ENCODE results near the gene FGF14. TPM values are rescaled to one million over a fixed set of nuclear protein-coding genes. Genes with fewer than 3 reads are reported as not detected.

FGF14 gene
- total RNA-seq, 1 donor from 2014 or later, result 0.06 TPM

DNA sequence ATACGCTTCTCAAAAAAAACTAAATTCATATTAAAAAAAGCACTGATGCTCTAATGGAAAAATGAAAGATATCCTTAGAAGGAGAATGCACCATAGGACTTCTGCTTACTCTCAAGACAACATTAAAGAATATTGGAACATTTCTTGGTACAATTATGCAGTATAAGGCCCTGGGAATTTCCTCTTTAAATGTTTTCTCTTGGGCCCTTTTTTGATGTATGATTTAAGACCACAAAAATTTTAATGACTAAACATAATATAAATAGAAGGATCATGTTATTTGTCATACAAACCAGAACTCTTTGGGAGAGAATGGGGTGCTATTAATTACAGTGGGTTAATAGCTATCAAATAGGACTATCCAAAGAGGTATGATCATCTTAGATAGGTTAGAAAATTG, 403.7 kb downstream of the FGF14 start:
- H3K4me3 ChIP-seq (ENCODE audit: low read depth, low read length), result no peak overlapping the region
- TF ChIP-seq, protein P1, sequence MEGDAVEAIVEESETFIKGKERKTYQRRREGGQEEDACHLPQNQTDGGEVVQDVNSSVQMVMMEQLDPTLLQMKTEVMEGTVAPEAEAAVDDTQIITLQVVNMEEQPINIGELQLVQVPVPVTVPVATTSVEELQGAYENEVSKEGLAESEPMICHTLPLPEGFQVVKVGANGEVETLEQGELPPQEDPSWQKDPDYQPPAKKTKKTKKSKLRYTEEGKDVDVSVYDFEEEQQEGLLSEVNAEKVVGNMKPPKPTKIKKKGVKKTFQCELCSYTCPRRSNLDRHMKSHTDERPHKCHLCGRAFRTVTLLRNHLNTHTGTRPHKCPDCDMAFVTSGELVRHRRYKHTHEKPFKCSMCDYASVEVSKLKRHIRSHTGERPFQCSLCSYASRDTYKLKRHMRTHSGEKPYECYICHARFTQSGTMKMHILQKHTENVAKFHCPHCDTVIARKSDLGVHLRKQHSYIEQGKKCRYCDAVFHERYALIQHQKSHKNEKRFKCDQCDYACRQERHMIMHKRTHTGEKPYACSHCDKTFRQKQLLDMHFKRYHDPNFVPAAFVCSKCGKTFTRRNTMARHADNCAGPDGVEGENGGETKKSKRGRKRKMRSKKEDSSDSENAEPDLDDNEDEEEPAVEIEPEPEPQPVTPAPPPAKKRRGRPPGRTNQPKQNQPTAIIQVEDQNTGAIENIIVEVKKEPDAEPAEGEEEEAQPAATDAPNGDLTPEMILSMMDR (conservative IDR thresholded peaks at IDR 0.05; ENCODE audit: low read depth, low read length), result no peak
- DNase-seq (ENCODE audit: low read depth), result no peak

DNA sequence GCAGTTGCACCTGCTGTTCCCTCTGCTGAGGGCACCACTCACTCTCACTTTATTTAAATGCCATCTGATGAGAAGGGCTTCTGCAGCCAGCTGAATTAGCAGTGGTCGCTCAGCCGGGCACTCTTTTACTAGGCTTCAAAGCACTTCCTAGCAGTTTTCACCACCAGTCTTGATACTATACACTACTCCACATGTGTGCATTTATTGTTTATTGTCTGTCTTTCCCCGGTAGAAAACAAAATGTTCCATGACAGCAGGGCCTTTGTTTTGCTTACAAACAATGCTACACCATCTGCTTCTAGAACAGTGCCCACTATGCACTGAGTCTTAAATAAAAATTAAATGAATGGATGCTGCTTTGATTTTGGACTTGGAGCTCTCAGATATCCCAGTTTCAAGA, 404.9 kb downstream of the FGF14 start:
- DNase-seq (ENCODE audit: low read depth), result no peak
- TF ChIP-seq, protein P1 (conservative IDR thresholded peaks at IDR 0.05; ENCODE audit: low read depth, low read length), result no peak
- H3K4me3 ChIP-seq (ENCODE audit: low read depth, low read length), result no peak overlapping the region

DNA sequence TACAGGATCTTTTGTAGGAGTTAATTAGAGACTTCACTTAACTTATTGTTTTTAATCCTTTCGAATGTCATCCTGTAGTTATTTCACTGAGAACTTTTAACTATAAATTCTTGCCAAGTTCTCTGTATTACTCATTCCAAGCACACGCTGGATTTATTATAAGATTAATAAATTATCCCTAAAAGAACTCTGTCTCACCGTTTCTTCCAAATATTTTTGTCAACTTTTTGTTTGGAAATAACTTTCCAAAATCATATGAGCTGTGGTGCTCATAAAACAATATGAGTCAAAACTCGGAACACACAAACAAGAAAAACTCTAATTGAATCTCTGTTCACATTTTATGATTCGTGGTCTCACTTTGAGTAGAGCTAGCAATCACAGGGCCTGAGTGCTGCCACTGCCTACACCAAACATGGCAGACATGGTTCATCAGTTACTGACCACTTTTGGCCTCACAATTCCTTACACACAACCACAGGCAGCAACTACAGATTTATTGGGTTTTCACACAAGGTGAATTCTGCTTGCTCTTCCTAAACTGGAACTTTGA, 412.0 kb downstream of the FGF14 start:
- DNase-seq (ENCODE audit: low read depth), result peak; percentile 12
- TF ChIP-seq, protein P1 (conservative IDR thresholded peaks at IDR 0.05; ENCODE audit: low read depth, low read length), result no peak
- no peak overlapping the region for H3K4me3 ChIP-seq (ENCODE audit: low read depth, low read length)

DNA sequence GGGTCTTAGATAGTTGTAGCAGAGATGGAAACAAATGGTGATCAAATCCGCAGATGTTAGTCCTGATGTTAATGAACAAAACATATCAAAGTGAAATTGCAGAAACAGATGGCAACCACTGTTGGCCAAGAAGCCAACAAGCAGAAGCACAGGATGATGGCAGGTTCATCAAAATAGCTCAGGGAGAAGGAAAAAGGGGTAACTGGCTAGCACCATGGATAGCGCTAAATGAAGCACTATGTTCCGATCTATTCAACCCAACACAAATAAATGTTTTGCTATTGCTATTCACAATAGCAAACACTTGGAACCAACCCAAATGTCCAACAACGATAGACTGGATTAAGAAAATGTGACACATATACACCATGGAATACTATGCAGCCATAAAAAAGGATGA, 413.7 kb downstream of the FGF14 start:
- no peak for DNase-seq (ENCODE audit: low read depth)
- TF ChIP-seq, protein P1 (conservative IDR thresholded peaks at IDR 0.05; ENCODE audit: low read depth, low read length), result no peak
- H3K4me3 ChIP-seq (ENCODE audit: low read depth, low read length), result no peak overlapping the region

DNA sequence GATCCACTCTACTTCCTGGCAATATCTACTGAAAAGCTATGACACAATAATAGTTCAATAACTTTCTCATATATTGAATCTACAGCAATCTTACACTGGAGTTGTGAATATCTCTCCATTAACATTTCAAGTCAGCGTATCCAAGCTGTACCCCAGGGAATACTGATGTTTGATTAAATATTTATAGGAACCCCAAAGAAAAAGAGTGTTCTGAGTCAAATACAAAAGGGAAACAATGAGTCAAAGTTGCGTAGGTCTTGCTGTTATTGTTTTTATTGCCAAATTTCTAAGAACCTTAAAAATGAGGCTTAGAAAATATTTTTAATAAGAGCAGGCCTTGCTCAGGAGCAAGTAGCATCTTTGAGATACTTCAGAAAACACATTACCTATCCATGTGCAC, 415.5 kb downstream of the FGF14 start:
- TF ChIP-seq, protein P1 (conservative IDR thresholded peaks at IDR 0.05; ENCODE audit: low read depth, low read length), result no peak
- no peak for DNase-seq (ENCODE audit: low read depth)

DNA sequence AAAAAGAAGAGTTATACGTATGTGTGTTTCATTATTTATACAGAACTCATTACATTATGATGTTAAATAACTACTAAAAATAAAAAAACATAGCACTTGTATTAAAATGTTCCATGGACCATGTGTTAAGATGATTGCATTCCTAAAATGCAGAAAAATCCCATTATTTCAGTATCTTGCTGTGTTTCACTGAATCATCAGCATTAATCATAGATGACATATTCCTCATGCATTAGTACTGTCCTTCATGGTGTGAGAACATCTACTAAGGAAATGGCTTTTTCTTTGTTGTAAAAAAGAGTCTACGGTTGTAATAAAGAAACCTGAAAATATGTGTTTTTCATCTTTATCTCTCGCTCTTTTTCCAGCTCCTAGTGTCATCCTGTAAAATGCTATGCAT, 416.5 kb downstream of the FGF14 start:
- H3K4me3 ChIP-seq (ENCODE audit: low read depth, low read length), result no peak overlapping the region
- no peak for DNase-seq (ENCODE audit: low read depth)
- TF ChIP-seq, protein P1 (conservative IDR thresholded peaks at IDR 0.05; ENCODE audit: low read depth, low read length), result no peak

More for the DNA sequence above, 415.5 kb downstream of the FGF14 start:
- H3K4me3 ChIP-seq (ENCODE audit: low read depth, low read length), result no peak overlapping the region

DNA sequence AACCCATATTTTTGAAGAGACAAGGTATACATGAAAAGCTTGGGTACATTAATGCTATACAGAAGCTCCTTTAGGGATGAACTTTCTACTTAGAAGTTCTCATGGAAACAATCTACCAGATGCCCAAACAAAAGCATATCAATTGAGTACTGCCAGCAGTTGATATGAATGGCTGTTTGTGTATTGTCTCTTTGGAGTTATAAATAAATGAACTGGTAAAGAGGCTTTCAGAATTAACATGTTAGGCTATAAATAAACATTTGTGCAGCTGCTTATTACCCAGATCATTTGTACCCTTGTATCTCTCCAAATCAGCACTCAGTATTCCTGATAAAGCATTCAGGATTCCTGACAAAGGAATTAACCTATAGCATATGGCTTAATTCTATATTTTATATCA, 418.9 kb downstream of the FGF14 start:
- DNase-seq (ENCODE audit: low read depth), result no peak
- H3K4me3 ChIP-seq (ENCODE audit: low read depth, low read length), result no peak overlapping the region
- TF ChIP-seq, protein P1 (conservative IDR thresholded peaks at IDR 0.05; ENCODE audit: low read depth, low read length), result no peak
